Retinal pigment epithelial cell (primary cell): ENCODE results near the gene FKBP2.
A peak's percentile ranks its signal among the peaks of the same experiment; 100 is the strongest.

Experiments
- DNase-seq: peaks from one replicate; pipeline ENCODE4 v3.0.0-alpha.2; 2010; ENCODE audit warnings: low read depth
- H3K4me3 ChIP-seq: 2 replicates; pipeline ENCODE4 v1.5.1; 2011; ENCODE audit warnings: mild to moderate bottlenecking, low read length, control low read depth, moderate library complexity
- CTCF ChIP-seq: conservative IDR thresholded peaks from 2 replicates; pipeline ENCODE4 v1.5.1; 2011; ENCODE audit warnings: low read depth, low read length, control low read depth, inconsistent platforms

The FKBP2 gene

GRCh38 chr11:64265176-64266160 lies 24.6 kb downstream of the FKBP2 start:
- H3K4me3 ChIP-seq: no peak overlapping the region
- no peak for DNase-seq
- TF ChIP-seq CTCF: no peak

GRCh38 chr11:64266339-64266738 lies 25.4 kb downstream of the FKBP2 start:
- TF ChIP-seq CTCF: no peak
- H3K4me3 ChIP-seq: no peak overlapping the region
- no peak for DNase-seq

- no peak for DNase-seq
- no peak for TF ChIP-seq CTCF
These were observed 26.5 kb downstream of the FKBP2 start for GRCh38 chr11:64267207-64267945.

GRCh38 chr11:64268025-64268892 lies 27.4 kb downstream of the FKBP2 start:
- TF ChIP-seq CTCF: no peak
- no peak for DNase-seq
- peak overlapping the region; percentile 64 for H3K4me3 ChIP-seq

More at GRCh38 chr11:64267207-64267945, 26.5 kb downstream of the FKBP2 start:
- H3K4me3 ChIP-seq: no peak overlapping the region

- no peak for DNase-seq
- peak overlapping the region; percentile 64 for H3K4me3 ChIP-seq
- no peak for TF ChIP-seq CTCF
These were observed 28.1 kb downstream of the FKBP2 start for GRCh38 chr11:64268893-64269539.

GRCh38 chr11:64269540-64270220 lies 28.8 kb downstream of the FKBP2 start:
- peak overlapping the region; percentile 76 for H3K4me3 ChIP-seq
- peak; percentile 99 for DNase-seq
- peak; percentile 4 for TF ChIP-seq CTCF
